ENCODE data around the gene ING3.

The ING3 gene

GRCh38 chr7:120992272-120992964, 41.8 kb downstream of the ING3 start:
- ChIA-PET POLR2A (no interaction called here), CTCF (interaction anchor here (8.1 to 9.1 kb wide), 3 partner anchors 7 to 116 kb away, joined by 90 to 219 read pairs (median 97); no protein-coding TSS in a partner anchor)
- TF ChIP-seq CTCF (IDR thresholded peaks at IDR 0.05; ENCODE audit: insufficient read depth, low read length, missing control alignments): no peak
- DNase-seq (ENCODE audit: low read depth, low spot score): no peak
- H3K4me3 ChIP-seq (ENCODE audit: low read depth, low read length): no peak overlapping the region

GRCh38 chr7:120992965-120993494, 42.5 kb downstream of the ING3 start:
- no peak for TF ChIP-seq CTCF (IDR thresholded peaks at IDR 0.05; ENCODE audit: insufficient read depth, low read length, missing control alignments)
- no peak for DNase-seq (ENCODE audit: low read depth, low spot score)
- ChIA-PET CTCF (interaction anchor here (9.1 kb wide), 1 partner anchor 87 kb away, joined by 219 read pairs; no protein-coding TSS in a partner anchor), POLR2A (no interaction called here)
- H3K4me3 ChIP-seq (ENCODE audit: low read depth, low read length): no peak overlapping the region

- no peak for TF ChIP-seq CTCF (IDR thresholded peaks at IDR 0.05; ENCODE audit: insufficient read depth, low read length, missing control alignments)
- ChIA-PET CTCF (interaction anchor here (1.0 to 1.5 kb wide), 4 partner anchors 9 to 115 kb away, joined by 3 to 6 read pairs (median 4); no protein-coding TSS in a partner anchor), POLR2A (no interaction called here)
- DNase-seq (ENCODE audit: low read depth, low spot score): no peak
- H3K4me3 ChIP-seq (ENCODE audit: low read depth, low read length): no peak overlapping the region
These were observed 43.1 kb downstream of the ING3 start for GRCh38 chr7:120993553-120994191.

GRCh38 chr7:120994512-120995410, 44.2 kb downstream of the ING3 start:
- DNase-seq (ENCODE audit: low read depth, low spot score): no peak
- no peak overlapping the region for H3K4me3 ChIP-seq (ENCODE audit: low read depth, low read length)
- ChIA-PET CTCF (interaction anchor here (1.0 to 1.5 kb wide), 4 partner anchors 8 to 114 kb away, joined by 3 to 6 read pairs (median 4); no protein-coding TSS in a partner anchor), POLR2A (no interaction called here)
- TF ChIP-seq CTCF (IDR thresholded peaks at IDR 0.05; ENCODE audit: insufficient read depth, low read length, missing control alignments): no peak

GRCh38 chr7:120995654-120996053, 45.1 kb downstream of the ING3 start:
- ChIA-PET CTCF (interaction anchor here (1.2 to 8.2 kb wide), 3 partner anchors 8 to 113 kb away, joined by 4 to 90 read pairs (median 5); partner anchors contain the start of gene CPED1), POLR2A (interaction anchor here (0.6 kb wide), 1 partner anchor 16 kb away, joined by 3 read pairs; no protein-coding TSS in a partner anchor)
- no peak overlapping the region for H3K4me3 ChIP-seq (ENCODE audit: low read depth, low read length)
- TF ChIP-seq CTCF (IDR thresholded peaks at IDR 0.05; ENCODE audit: insufficient read depth, low read length, missing control alignments): no peak
- DNase-seq (ENCODE audit: low read depth, low spot score): no peak
